Activated naive CD4-positive, alpha-beta T cell treated with anti-CD3 and anti-CD28 coated beads for 36 hours (primary cell): Measurements from ENCODE around the gene CHRD. TPM values are rescaled to one million over a fixed set of nuclear protein-coding genes. Genes with fewer than 3 reads are reported as not detected.
"Not testable (repeated sequence)": the region's sequence is repeated elsewhere in the genome, so short reads cannot be mapped to it uniquely, and the experiment has no call there.

Experiments used
- CTCF ChIA-PET: fragments of 350-600 bp; sonication (Branson Sonifier 250); formaldehyde crosslinking; loops from one replicate; lab custom pipeline; 2021; ENCODE audit warnings: antibody characterized with exemption; lab: Charles Lee
- DNase-seq: peaks from one replicate; pipeline ENCODE4 v3.0.0-alpha.2; 2020
- H3K27ac Mint-ChIP-seq: one replicate; pipeline ENCODE4 v1.8.0; 2021; ENCODE audit warnings: mild to moderate bottlenecking, mixed read lengths
- H3K27me3 Mint-ChIP-seq: one replicate; pipeline ENCODE4 v1.8.0; 2021; ENCODE audit warnings: low read depth, mixed read lengths
- H3K36me3 Mint-ChIP-seq: one replicate; pipeline ENCODE4 v1.8.0; 2021; ENCODE audit warnings: low read depth, mixed read lengths
- H3K4me1 Mint-ChIP-seq: one replicate; pipeline ENCODE4 v1.8.0; 2021; ENCODE audit warnings: low read depth, mixed read lengths
- H3K4me3 Mint-ChIP-seq: one replicate; pipeline ENCODE4 v1.8.0; 2021; ENCODE audit warnings: mild to moderate bottlenecking, moderate library complexity, mixed read lengths
- H3K9me3 Mint-ChIP-seq: one replicate; pipeline ENCODE4 v1.8.0; 2021; ENCODE audit warnings: mixed read lengths
- intact Hi-C: fragments of 100-400 bp; cut with micrococcal nuclease; formaldehyde crosslinking; loops from one replicate; pipeline ENCODE4 v1.15.1; 2023
- total RNA-seq, 2 experiments: library from RNA; stranded (reverse); gene quantifications; one replicate each; pipeline ENCODE4 v1.2.3, GENCODE V29; 2021

The CHRD gene
- total RNA-seq, 2 experiments from 2014 or later = not detected

DNA sequence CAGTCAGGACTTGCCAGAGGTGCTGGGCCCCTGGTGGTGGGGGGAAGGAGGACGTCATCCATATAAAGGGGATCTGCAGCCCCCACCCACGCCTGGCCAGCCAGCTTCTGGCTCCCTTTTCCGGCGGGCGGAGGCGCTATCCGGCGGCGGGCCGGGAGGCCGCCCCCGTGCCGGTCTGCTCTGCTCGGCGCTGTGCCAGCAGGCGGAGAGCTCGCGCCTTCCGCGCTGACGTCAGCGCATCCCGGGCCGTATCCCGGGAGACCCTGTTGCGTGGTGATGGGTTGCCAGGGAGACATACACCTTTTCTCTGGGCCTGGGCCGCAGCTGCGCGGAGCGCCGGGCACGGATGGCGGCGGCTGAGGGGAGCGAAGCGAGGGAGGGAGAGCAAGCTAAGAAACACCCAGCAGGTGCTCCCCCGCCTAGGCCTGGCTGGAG is 41.3 kb upstream of the CHRD start:
- no peak overlapping the region for H3K4me3 Mint-ChIP-seq
- H3K27me3 Mint-ChIP-seq = no peaks in the 10 kb centered on the region
- H3K9me3 Mint-ChIP-seq = no peaks in the 10 kb centered on the region
- intact Hi-C loops = no loop called here
- H3K27ac Mint-ChIP-seq = no peak overlapping the region
- CTCF ChIA-PET = interaction anchor here (1.0 to 1.9 kb wide), 2 partner anchors 12 to 15 kb away, joined by 3 to 5 read pairs; no protein-coding TSS in a partner anchor
- H3K36me3 Mint-ChIP-seq = peaks cover 4% of the 10 kb centered on the region
- peaks cover 40% of the 10 kb centered on the region for H3K4me1 Mint-ChIP-seq
- DNase-seq = no peak

DNA sequence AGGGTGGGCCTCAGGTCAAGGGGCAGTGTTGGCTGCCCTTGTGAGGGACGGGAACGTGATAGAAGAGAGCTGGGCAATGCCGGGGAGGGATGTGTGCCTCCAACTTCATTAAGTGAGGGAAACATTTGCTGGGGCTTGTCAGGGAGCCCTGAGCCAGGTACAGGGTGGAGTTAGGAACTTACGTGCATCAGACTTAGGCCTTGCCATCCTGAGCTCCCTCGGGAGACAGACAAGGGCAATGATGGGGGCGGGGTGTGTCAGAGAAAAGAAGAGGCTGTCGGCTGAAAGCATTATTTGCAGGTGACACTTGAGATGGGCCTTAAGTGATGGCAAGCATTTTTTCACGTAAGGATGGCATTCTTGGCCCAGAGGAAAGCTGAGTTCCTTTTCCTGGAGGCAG is 40.9 kb upstream of the CHRD start:
- DNase-seq = no peak
- H3K4me3 Mint-ChIP-seq = no peak overlapping the region
- CTCF ChIA-PET = interaction anchor here (0.5 to 1.9 kb wide), 3 partner anchors 12 to 181 kb away, joined by 3 to 5 read pairs (median 3); no protein-coding TSS in a partner anchor
- peaks cover 36% of the 10 kb centered on the region for H3K4me1 Mint-ChIP-seq
- no peak overlapping the region for H3K27ac Mint-ChIP-seq
- intact Hi-C loops = no loop called here
- no peaks in the 10 kb centered on the region for H3K9me3 Mint-ChIP-seq
- peaks cover 2% of the 10 kb centered on the region for H3K36me3 Mint-ChIP-seq
- H3K27me3 Mint-ChIP-seq = no peaks in the 10 kb centered on the region

DNA sequence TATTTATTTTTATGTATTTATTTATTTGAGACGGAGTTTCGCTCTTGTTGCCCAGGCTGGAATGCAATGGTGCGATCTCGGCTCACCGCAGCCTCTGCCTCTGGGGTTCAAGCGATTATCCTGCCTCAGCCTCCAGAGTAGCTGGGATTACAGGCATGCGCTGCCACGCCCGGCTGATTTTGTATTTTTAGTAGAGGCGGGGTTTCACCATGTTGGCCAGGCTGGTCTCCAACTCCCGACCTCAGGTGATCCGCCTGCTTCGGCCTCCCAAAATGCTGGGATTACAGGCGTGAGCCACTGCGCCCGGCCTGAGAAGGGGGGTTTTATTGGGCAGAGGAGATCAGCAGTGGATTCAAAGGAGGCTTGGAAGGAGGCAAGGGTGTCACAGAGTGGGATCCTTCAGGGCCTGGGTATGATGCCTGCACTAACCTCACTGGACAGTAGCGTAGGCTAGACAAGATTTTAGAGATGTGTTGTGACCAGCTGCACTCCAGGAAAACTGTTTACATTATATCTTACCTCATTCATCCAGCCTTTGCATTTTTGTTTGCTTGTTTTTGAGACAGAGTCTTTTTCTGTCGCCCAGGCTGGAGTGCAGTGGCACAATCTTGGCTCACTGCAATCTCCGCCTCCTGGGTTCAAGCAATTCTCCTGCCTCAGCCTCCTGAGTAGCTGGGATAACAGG is 40.3 kb upstream of the CHRD start:
- H3K36me3 Mint-ChIP-seq, H3K9me3 Mint-ChIP-seq, DNase-seq, H3K4me3 Mint-ChIP-seq, H3K27ac Mint-ChIP-seq, H3K27me3 Mint-ChIP-seq, intact Hi-C loops: not testable (repeated sequence)
- H3K4me1 Mint-ChIP-seq = peaks cover 30% of the 10 kb centered on the region
- CTCF ChIA-PET = interaction anchor here (0.5 to 1.9 kb wide), 3 partner anchors 11 to 180 kb away, joined by 3 to 5 read pairs (median 3); no protein-coding TSS in a partner anchor

DNA sequence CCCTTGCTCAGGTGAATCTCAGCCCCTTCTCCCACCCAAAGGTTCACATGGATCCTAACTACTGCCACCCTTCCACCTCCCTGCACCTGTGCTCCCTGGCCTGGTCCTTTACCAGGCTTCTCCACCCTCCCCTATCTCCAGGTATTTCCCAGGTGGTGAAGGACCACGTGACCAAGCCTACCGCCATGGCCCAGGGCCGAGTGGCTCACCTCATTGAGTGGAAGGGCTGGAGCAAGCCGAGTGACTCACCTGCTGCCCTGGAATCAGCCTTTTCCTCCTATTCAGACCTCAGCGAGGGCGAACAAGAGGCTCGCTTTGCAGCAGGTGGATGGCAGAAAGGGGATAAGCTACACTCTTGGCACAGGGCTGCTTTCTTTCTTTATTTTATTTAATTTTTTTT is 37.9 kb upstream of the CHRD start:
- CTCF ChIA-PET = interaction anchor here (0.7 to 2.6 kb wide), 2 partner anchors 12 to 30 kb away, joined by 3 to 8 read pairs; no protein-coding TSS in a partner anchor
- H3K27ac Mint-ChIP-seq = no peak overlapping the region

DNA sequence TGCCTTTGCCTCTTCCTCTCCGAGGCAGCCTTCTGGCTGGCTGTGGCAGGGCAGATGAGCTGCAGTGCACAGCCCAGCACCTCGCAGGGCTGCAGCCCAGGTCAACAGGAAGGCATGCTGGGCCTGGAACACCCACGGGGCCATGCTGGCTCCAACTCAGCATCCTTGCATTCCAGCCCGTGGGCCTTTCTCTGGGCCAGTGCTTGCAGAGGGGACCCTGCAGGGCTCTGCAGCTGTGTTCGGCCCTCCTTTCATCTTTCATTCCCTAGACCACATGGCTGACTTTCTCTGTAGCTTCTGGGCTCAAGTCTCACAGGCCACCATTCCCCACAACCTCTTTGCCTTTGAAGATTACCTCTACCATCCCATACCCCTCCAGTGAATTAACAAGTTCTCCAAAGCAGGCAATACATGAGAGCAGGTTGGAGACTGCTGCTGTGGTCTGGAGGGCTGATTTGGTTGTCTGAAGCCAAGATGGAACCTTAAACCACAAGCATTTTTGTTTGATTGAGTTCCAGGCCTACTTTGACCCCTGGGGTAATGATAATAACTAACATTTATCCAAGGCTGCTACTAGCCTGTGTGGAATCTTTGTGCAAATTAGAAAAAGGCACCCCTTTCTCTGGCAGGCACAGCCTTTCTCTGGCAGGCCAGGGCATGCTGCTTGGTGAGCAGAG is 36.5 kb upstream of the CHRD start:
- Mint-ChIP-seq H3K9me3 (no peaks in the 10 kb centered on the region), H3K36me3 (peaks cover 4% of the 10 kb centered on the region), H3K4me3 (no peak overlapping the region), H3K27ac (no peak overlapping the region), H3K27me3 (no peaks in the 10 kb centered on the region), H3K4me1 (peaks cover 5% of the 10 kb centered on the region)
- intact Hi-C loops = no loop called here
- no peak for DNase-seq
- CTCF ChIA-PET = interaction anchor here (1.1 to 2.6 kb wide), 2 partner anchors 10 to 28 kb away, joined by 3 to 8 read pairs; no protein-coding TSS in a partner anchor

More for the DNA sequence above, 37.9 kb upstream of the CHRD start:
- Mint-ChIP-seq H3K4me1 (peaks cover 16% of the 10 kb centered on the region), H3K27me3 (no peaks in the 10 kb centered on the region), H3K4me3 (no peak overlapping the region), H3K9me3 (no peaks in the 10 kb centered on the region), H3K36me3 (peaks cover 4% of the 10 kb centered on the region)
- DNase-seq = no peak
- intact Hi-C loops = no loop called here

DNA sequence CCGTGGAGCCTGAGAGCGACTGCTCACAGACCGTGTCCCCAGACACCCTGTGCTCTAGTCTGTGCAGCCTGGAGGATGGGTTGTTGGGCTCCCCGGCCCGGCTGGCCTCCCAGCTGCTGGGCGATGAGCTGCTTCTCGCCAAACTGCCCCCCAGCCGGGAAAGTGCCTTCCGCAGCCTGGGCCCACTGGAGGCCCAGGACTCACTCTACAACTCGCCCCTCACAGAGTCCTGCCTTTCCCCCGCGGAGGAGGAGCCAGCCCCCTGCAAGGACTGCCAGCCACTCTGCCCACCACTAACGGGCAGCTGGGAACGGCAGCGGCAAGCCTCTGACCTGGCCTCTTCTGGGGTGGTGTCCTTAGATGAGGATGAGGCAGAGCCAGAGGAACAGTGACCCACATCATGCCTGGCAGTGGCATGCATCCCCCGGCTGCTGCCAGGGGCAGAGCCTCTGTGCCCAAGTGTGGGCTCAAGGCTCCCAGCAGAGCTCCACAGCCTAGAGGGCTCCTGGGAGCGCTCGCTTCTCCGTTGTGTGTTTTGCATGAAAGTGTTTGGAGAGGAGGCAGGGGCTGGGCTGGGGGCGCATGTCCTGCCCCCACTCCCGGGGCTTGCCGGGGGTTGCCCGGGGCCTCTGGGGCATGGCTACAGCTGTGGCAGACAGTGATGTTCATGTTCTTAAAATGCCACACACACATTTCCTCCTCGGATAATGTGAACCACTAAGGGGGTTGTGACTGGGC is 35.1 kb upstream of the CHRD start:
- CTCF ChIA-PET = interaction anchor here (1.1 to 1.5 kb wide), 3 partner anchors 9 to 42 kb away, joined by 3 read pairs; no protein-coding TSS in a partner anchor
- H3K4me3 Mint-ChIP-seq = no peak overlapping the region
- H3K4me1 Mint-ChIP-seq = peaks cover 5% of the 10 kb centered on the region
- peaks cover 4% of the 10 kb centered on the region for H3K36me3 Mint-ChIP-seq
- no peaks in the 10 kb centered on the region for H3K9me3 Mint-ChIP-seq
- intact Hi-C loops = no loop called here
- no peak for DNase-seq
- no peaks in the 10 kb centered on the region for H3K27me3 Mint-ChIP-seq
- H3K27ac Mint-ChIP-seq = no peak overlapping the region

DNA sequence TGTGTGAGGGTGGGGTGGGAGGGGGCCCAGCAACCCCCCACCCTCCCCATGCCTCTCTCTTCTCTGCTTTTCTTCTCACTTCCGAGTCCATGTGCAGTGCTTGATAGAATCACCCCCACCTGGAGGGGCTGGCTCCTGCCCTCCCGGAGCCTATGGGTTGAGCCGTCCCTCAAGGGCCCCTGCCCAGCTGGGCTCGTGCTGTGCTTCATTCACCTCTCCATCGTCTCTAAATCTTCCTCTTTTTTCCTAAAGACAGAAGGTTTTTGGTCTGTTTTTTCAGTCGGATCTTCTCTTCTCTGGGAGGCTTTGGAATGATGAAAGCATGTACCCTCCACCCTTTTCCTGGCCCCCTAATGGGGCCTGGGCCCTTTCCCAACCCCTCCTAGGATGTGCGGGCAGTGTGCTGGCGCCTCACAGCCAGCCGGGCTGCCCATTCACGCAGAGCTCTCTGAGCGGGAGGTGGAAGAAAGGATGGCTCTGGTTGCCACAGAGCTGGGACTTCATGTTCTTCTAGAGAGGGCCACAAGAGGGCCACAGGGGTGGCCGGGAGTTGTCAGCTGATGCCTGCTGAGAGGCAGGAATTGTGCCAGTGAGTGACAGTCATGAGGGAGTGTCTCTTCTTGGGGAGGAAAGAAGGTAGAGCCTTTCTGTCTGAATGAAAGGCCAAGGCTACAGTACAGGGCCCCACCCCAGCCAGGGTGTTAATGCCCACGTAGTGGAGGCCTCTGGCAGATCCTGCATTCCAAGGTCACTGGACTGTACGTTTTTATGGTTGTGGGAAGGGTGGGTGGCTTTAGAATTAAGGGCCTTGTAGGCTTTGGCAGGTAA is 34.3 kb upstream of the CHRD start:
- intact Hi-C loops = no loop called here
- H3K36me3 Mint-ChIP-seq = peaks cover 4% of the 10 kb centered on the region
- no peaks in the 10 kb centered on the region for H3K27me3 Mint-ChIP-seq
- DNase-seq = no peak
- peaks cover 4% of the 10 kb centered on the region for H3K4me1 Mint-ChIP-seq
- CTCF ChIA-PET = interaction anchor here (1.4 to 1.5 kb wide), 2 partner anchors 15 to 42 kb away, joined by 3 read pairs; no protein-coding TSS in a partner anchor
- no peak overlapping the region for H3K27ac Mint-ChIP-seq
- no peak overlapping the region for H3K4me3 Mint-ChIP-seq
- no peaks in the 10 kb centered on the region for H3K9me3 Mint-ChIP-seq

DNA sequence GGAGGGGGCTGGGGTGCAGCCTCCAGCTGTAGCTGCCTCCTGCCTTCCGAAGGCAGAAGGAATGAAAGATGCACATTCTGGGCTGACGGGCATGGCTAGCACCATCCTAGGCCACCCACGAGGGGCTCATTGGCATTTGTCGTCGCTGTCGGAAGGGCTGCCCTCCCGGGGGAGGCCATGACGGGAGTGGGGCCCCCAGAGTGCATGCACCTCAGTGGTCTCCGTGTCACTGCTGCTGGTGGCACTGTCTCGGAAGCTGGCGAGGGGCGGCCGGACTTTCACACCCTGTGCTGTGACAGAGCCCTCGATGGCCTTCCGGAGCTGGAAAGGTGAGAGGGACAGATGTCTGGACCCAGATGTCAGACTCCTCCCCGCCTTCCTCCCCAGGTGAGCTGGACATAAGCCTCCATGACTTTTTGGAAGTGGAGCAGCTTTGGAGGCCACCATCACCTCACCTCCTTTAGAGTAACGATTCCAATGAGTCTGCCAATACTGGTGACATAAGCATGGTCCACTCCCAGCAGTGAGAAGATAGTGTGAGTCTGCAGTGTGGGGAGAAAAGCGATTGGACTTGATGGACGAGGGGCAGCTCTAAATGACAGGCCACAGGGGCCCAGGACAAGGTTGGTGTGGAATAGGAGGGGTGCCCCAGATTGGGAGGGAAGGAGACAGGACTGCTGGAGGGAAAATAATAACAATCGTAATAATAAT is 33.2 kb upstream of the CHRD start:
- Mint-ChIP-seq H3K4me3 (no peak overlapping the region), H3K9me3 (no peaks in the 10 kb centered on the region), H3K27ac (no peak overlapping the region), H3K27me3 (no peaks in the 10 kb centered on the region), H3K4me1 (no peaks in the 10 kb centered on the region), H3K36me3 (peaks cover 4% of the 10 kb centered on the region)
- CTCF ChIA-PET = no interaction called here
- no peak for DNase-seq
- intact Hi-C loops = no loop called here

DNA sequence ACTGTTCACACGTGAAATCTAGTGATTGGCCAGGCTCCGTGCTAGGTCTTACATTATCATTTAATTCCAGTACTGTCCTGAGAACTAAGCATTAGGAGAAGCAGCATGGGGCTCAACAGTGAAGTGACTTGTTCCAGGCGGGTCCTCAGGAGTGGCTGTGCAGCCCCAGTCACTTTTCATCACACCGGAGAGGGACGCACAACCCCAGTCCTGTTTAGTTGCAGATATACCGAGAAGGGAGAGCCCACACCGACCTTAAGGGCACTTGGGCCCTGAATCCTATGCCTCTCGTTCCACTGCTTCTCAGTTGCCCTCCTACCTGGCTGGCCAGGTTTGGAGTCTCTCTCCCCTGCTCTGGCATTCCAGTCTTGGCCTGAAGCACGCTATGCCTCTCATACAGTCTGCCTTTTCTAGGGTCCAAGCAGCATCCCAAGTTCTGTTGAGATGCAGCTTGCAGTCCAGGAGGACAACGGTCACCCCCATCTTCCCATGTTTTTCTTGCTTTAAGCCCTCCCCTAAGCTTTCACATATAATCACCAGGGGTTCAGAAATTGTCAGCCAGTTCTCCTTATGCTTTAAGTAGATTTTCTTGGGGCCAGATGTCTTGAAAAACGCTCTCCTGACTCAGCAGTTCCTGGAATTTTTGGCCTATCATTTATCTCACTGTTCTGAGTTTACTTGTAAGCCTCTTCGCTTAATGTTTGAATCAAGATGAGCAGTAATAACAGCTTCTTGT is 32.4 kb upstream of the CHRD start:
- no peaks in the 10 kb centered on the region for H3K27me3 Mint-ChIP-seq
- H3K4me3 Mint-ChIP-seq = no peak overlapping the region
- no peak overlapping the region for H3K27ac Mint-ChIP-seq
- H3K9me3 Mint-ChIP-seq = no peaks in the 10 kb centered on the region
- H3K4me1 Mint-ChIP-seq = no peaks in the 10 kb centered on the region
- H3K36me3 Mint-ChIP-seq = peaks cover 4% of the 10 kb centered on the region
- DNase-seq = no peak
- intact Hi-C loops = no loop called here
- CTCF ChIA-PET = interaction anchor here (0.6 kb wide), 1 partner anchor 70 kb away, joined by 4 read pairs; no protein-coding TSS in a partner anchor

DNA sequence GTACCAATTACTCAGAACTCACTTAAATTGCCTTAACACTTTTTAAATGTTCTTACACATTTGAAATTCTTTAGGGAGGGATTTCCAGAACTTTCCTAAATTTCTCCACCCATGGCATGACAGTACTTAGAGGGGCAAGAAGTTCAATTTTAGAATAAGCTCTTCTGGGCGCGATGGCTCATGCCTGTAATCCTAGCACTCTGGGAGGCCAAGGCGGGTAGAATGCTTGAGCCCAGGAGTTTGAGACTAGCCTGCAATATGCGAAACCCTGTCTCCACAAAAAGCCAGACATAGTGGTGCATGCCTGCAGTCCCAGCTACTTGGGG is 31.8 kb upstream of the CHRD start:
- H3K27ac Mint-ChIP-seq = no peak overlapping the region
- no peaks in the 10 kb centered on the region for H3K9me3 Mint-ChIP-seq
- DNase-seq = no peak
- H3K36me3 Mint-ChIP-seq = peaks cover 4% of the 10 kb centered on the region
- intact Hi-C loops = no loop called here
- CTCF ChIA-PET = interaction anchor here (0.6 kb wide), 1 partner anchor 70 kb away, joined by 4 read pairs; no protein-coding TSS in a partner anchor
- H3K27me3 Mint-ChIP-seq = no peaks in the 10 kb centered on the region
- H3K4me3 Mint-ChIP-seq = no peak overlapping the region
- no peaks in the 10 kb centered on the region for H3K4me1 Mint-ChIP-seq
